NCI-H524 treated with DMSO at 0.1 percent for 48 hours (cell line): ENCODE measurements around the gene SVBP.

ENCODE experiments used
- DNase-seq: peaks from one replicate; lab custom pipeline; 2025; lab: John Stamatoyannopoulos, UW

The SVBP gene

GRCh38 chr1:42806171-42806570 lies 11.0 kb downstream of the SVBP start:
- no peak for DNase-seq

- no peak for DNase-seq
Measured at GRCh38 chr1:42801832-42802473, 15.2 kb downstream of the SVBP start.

DNA sequence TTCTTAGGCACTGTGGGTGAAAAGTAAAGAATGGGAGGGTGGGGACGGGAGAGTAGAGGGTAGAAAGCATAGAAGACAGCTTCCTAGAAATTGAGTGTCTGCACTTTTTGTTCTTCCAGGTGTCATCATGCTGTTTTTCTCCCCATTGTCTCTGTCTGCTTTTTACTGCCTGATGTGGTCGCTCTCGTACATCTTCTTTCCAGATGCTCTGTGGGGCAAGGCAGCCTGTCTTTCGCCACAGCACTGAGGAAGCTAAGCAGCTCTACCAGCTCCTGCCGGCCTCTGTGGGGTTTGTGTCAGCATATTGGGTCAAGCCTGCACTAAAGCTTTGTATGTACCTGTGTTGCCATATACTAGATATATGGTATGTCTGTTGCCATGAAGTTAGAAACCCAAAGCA lies 19.2 kb downstream of the SVBP start:
- no peak for DNase-seq

GRCh38 chr1:42797414-42797813 lies 19.8 kb downstream of the SVBP start:
- no peak for DNase-seq

GRCh38 chr1:42793824-42794223 lies 23.4 kb downstream of the SVBP start:
- no peak for DNase-seq

DNA sequence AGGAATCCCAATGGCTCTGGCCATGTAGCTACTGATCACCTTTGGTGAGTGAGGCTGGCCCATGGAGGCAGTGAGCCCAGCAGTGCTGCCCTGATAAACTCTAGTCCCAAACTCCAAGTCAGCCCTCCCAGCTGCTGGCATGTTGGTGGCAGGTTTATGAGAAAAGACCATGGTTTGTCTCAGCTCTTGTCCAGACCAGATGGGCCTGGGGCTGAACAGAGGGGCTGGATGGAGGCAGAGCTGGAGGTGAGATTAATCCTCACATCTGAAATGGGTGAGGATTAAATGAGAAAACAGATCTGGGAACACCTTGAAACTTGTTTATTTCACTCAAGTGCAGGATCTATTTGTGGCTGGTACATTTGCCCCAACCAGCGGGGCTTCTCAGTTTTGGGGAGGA lies 29.2 kb downstream of the SVBP start:
- DNase-seq, result peak; percentile 70

DNA sequence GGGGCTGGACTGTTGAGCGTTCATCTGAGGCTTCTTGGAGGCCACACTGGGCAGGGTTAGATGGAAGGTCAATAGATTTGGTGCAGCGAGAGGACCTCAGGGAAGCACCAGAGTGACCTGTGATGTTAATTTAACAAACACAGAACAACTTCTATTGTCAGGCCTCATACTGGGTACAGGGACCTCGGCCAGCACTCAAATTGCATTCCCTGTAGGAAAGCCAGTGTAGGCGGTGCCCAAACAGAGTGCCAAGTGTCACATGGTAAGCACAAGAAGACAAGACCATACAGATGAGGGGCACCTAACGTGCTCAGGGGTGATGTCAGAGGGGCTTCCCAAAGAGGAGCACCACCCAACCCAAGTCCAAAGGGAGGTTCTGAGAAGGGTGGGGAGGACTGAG lies 31.1 kb downstream of the SVBP start:
- DNase-seq, result no peak

GRCh38 chr1:42784946-42785693 lies 32.1 kb downstream of the SVBP start, which contains the start of gene TMEM269:
Gene TMEM269, plus strand, starts transcription at chr1:42784991. Its CDS starts 4,903 bp downstream, at chr1:42789894.
- no peak for DNase-seq

- DNase-seq, result no peak
Measured at GRCh38 chr1:42784547-42784945, 32.7 kb downstream of the SVBP start.

DNA sequence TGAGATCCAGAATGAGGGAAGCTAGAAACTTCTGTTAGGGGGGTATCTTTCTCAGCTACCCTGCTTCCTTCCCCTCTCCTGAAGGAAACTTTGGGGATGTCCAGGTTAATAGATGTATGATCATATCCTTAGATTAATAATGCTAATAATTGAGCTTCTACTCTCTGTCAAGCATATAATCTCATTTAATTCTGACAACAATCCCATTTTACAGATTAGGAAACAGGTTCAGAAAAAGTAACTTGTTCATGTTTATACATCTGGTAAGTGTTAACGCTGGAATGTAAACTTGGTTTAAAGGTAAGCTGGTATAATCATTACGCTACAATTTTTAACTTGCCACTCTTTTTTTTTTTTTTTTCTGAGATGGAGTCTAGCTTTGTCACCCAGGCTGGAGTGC lies 34.1 kb downstream of the SVBP start:
- DNase-seq, result no peak

DNA sequence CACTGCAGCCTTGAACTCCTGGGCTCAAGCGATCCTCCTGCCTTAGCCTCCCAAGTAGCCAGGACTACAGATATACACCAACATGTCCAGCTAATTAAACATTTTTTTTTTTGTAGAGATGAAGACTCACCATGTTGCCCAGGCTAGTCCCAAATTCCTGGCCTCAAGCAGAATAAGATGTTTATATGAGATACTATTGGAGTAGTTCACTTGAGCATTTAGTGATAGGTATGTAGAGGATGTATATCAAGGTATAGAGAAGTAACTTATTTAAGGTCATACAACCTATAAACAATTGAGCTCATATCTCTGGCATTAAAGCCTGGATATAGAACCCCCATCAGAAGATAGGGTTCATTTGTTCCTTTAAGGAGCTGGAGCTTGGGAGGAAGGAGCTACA lies 37.0 kb downstream of the SVBP start:
- no peak for DNase-seq

DNA sequence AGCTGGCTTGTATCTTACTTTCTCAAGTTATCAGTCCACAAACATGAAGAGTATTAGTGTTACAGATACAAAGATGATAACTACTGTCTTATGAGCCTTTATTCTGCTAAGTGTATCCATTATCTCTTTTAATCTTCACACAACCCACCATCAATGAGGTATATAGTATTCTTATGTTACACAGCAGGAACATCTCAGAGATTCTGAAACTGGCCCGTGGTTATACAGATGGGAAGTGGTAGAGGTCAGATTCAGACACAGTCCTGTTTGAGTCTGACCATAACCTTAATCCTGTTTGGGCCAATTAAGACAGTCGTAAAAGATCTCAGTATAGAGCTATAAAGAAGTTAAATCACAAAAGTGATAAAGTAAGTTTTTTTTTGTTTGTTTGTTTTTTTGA lies 37.5 kb downstream of the SVBP start:
- DNase-seq, result no peak

- DNase-seq, result peak; percentile 30
Measured at GRCh38 chr1:42777852-42778251, 39.3 kb downstream of the SVBP start.

GRCh38 chr1:42776502-42776901 lies 40.7 kb downstream of the SVBP start:
- no peak for DNase-seq

DNA sequence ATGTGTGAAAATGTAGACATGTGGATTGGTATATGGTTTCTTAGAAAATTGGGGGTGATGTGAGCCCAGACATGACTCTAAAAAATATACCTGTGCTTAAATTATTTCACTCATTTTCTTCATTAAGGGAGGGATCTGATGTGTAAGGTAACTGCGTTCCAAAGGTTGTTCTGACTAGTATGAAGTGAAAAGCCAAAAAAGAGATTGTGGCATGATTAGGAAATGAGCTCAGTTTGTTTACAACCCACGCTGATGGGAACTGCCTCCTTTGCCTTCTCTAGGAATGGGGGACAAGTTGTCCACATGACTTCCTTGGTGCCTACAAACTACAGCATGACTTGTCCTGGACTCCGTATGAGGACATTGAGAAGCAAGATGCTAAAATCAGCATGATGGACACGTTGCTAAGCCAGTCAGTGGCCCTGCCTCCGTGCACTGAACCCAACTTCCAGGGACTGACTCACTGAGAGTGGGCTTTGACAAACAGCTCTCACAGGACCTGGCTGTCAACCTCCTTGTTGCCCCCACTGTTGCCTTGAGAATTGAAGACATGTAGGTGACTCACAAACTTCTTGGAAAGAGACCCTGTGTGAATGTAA lies 42.2 kb downstream of the SVBP start:
- DNase-seq, result no peak

DNA sequence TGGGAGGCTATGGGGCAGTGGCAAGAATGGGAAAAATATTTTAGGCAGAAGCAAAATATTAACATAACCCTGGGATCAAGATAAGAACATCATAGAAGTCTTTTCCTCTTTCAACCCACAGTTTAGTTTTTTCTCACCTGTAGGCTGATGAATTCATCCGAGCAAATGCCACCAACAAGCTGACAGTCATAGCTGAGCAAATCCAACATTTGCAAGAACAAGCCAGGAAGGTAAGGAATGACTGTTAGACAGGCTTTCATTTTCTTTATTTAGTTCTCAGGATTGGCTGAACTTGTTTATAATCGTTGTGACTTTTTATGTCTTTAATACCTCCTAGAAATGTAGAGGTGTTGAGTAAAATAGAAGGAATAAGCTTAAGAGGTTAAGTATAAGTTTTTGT lies 43.8 kb downstream of the SVBP start:
- no peak for DNase-seq

DNA sequence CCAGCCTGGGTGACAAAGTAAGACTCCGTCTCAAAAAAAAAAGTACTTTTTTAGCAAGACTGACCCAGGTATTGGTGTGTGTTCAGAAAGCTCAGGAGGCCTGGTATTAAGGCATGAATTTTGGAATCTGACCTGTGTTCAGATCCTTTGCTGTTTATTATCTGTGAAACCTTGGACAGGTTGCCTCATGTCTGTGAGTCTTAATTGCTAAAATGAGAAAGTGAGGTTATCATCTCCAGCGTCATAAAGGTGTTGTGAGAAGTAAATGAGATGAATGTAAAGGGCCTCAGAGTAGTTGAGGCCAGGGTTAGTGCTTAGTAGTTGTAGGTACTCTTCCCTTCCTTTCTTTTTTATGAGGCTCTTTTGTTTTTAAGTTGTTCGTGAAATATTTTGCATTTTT lies 47.4 kb downstream of the SVBP start:
- DNase-seq, result no peak

DNA sequence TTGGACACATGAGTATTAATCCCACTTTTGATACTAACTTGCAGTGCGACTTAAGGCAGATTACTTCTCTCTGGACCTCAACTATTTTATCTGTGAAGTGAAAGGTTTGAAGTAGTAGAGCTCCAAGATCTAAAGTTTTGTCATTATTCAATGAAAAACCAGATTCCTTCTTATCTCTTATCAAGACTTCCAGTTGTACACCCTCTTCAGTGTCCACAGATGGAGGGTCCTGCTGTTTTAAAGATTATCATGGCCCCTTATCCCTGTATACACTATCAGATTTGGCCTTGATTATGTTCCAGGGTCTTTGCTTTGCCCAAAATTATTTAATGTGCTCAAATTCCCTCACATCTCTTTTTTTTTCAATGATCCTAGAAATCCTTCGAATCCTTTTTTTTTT lies 49.0 kb downstream of the SVBP start:
- DNase-seq, result no peak

DNA sequence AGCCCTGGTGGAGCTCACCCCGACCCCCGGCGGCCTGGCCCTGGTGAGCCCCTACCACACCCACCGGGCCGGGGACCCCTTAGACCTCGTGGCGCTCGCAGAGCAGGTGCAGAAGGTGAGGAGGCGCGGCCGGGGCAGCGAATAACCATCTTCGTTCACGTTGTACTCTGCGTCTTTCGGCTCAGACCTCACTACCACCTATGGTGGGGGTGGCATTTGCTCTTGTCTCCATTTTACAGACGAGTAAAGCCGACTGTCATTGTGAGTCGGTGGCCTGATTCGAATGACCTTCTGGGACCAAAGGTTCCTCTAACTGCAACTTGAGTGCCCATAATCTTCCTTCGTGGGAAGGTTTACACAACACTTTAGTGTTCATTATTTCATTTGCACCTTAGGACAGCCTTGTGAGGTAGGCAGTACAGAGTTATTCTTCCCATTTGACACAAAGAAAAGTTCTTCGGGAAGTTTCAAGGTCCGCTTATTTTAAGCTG lies 49.6 kb downstream of the SVBP start:
- DNase-seq, result no peak

GRCh38 chr1:42766741-42767509 lies 50.3 kb downstream of the SVBP start, which contains the start of the genes C1orf50 and P3H1:
Gene C1orf50, plus strand, starts transcription at chr1:42767249. Its CDS starts 63 bp downstream, at chr1:42767312.
Gene P3H1, minus strand, starts transcription at chr1:42767028. Its CDS starts 57 bp downstream, at chr1:42766971.
- DNase-seq, result peak; percentile 85

GRCh38 chr1:42765832-42766740 lies 51.1 kb downstream of the SVBP start:
- peak; percentile 13 for DNase-seq
